Kidney (tissue), 22 donors: Measurements from ENCODE around the gene MGME1. TPM values are rescaled to one million over a fixed set of nuclear protein-coding genes. Genes with fewer than 3 reads are reported as not detected.

ENCODE experiments used
- DNase-seq, 5 donors: peaks; one replicate each; pipeline ENCODE4 v3.0.0-alpha.2; 2013 to 2020
- FAIRE-seq: peaks from 2 replicates; lab custom pipeline; 2012; peaks lifted over from hg19 to GRCh38; lab: Jason Lieb, UNC
- H3K27ac ChIP-seq, 2 donors: one replicate each; pipeline ENCODE4 v1.7.0; 2013; ENCODE audit warnings: low read depth in 2 of 2, low read length in 2 of 2, inconsistent platforms in 1 of 2
- H3K27me3 ChIP-seq: one replicate; pipeline ENCODE4 v1.7.1; 2013; ENCODE audit warnings: low read length, inconsistent platforms; ENCODE audit not compliant: control insufficient read depth, insufficient read depth
- H3K36me3 ChIP-seq, 3 donors: one replicate each; pipeline versions ENCODE4 v1.7.0 to v1.7.1; 2013; ENCODE audit warnings: low read length in 3 of 3, control low read depth in 1 of 3, inconsistent platforms in 1 of 3; ENCODE audit not compliant: insufficient read depth in 3 of 3, control insufficient read depth in 2 of 3
- H3K4me1 ChIP-seq, 3 donors: one replicate each; pipeline versions ENCODE4 v1.7.0 to v1.7.1; 2013; ENCODE audit warnings: low read length in 3 of 3, inconsistent platforms in 1 of 3, low read depth in 1 of 3; ENCODE audit not compliant: control insufficient read depth in 2 of 3, insufficient read depth in 2 of 3
- H3K4me3 ChIP-seq, 3 donors: one replicate each; pipeline versions ENCODE4 v1.7.0 to v1.8.1; 2013; ENCODE audit warnings: low read length in 3 of 3, control low read depth in 1 of 3, inconsistent platforms in 1 of 3
- H3K9ac ChIP-seq, 3 donors: one replicate each; pipeline versions ENCODE4 v1.7.0 to v1.7.1; 2013; ENCODE audit warnings: low read length in 3 of 3, control low read depth in 1 of 3, inconsistent platforms in 1 of 3
- H3K9me3 ChIP-seq, 3 donors: one replicate each; pipeline versions ENCODE4 v1.7.0 to v1.7.1; 2013; ENCODE audit warnings: low read length in 3 of 3, control low read depth in 1 of 3, inconsistent platforms in 1 of 3; ENCODE audit not compliant: control insufficient read depth in 2 of 3, insufficient read depth in 1 of 3
- intact Hi-C: fragments of 100-400 bp; cut with DNase I; formaldehyde crosslinking; loops from one replicate; pipeline ENCODE4 v1.11.1; 2022
- long read RNA-seq, 10 donors: library from polyadenylated mRNA in 1 of 10; unstranded in 1 of 10; transcript quantifications; one replicate each; pipeline ENCODE4 v2.0.0 and lab custom pipeline, GENCODE V29; 2021 to 2026
- polyA plus RNA-seq: library from polyadenylated mRNA; stranded (reverse); fragments of 350-450 nt; fragmentation: Illumina TruSeq; extraction: RNeasy Lipid Tissue Mini Kit (QIAGEN cat#74804); gene quantifications from one replicate; pipeline ENCODE4 v1.2.3, GENCODE V29; 2014; ENCODE audit warnings: low read depth, low replicate concordance; ENCODE audit not compliant: insufficient read depth
- total RNA-seq: library from RNA; stranded (reverse); fragmentation: NEBNext Ultra II Directional; extraction: Animal tissue kit (Norgen Biotek cat#: 25700); gene quantifications from one replicate; pipeline ENCODE4 v1.2.1, GENCODE V29; 2021
- TF ChIP-seq, protein P1 (sequence below): IDR thresholded peaks from 3 replicates; pipeline ENCODE4 v1.5.1; 2012; ENCODE audit warnings: mild to moderate bottlenecking, moderate library complexity, borderline replicate concordance; ENCODE audit not compliant: insufficient read depth; ENCODE audit errors: extremely low read depth
- donor health status: control.
- donor health status: control.
- donor health status: control.
- donor health status: control.
- donor health status: control.
- donor health status: DM: yes; HTN: yes; CAD: no.
- donor health status: Normal renal cell carcinoma (clear cell type).

MGME1 gene, protein sequence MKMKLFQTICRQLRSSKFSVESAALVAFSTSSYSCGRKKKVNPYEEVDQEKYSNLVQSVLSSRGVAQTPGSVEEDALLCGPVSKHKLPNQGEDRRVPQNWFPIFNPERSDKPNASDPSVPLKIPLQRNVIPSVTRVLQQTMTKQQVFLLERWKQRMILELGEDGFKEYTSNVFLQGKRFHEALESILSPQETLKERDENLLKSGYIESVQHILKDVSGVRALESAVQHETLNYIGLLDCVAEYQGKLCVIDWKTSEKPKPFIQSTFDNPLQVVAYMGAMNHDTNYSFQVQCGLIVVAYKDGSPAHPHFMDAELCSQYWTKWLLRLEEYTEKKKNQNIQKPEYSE
- total RNA-seq, result 15.5 TPM
- 16.7 TPM for polyA plus RNA-seq
- long read RNA-seq, donor 1, partial matches to known transcripts, result 0 of 4 reads
- long read RNA-seq, donor 1, other reads (novel, unspliced or antisense), result 0 of 4 reads
- long read RNA-seq, donor 2, partial matches to known transcripts, result 0 of 4 reads
- long read RNA-seq, donor 2, other reads (novel, unspliced or antisense), result 0 of 4 reads
- long read RNA-seq, donor 3, partial matches to known transcripts, result 0 of 3 reads
- long read RNA-seq, donor 3, other reads (novel, unspliced or antisense), result 0 of 3 reads
- long read RNA-seq, donor 4, transcript MGME1-203 (5 exons, 2,336 nt), result major isoform, 6 of 6 reads
- long read RNA-seq, donor 4, partial matches to known transcripts, result 0 of 6 reads
- long read RNA-seq, donor 4, other reads (novel, unspliced or antisense), result 0 of 6 reads
- long read RNA-seq, donor 5, partial matches to known transcripts, result 0 of 1 reads
- long read RNA-seq, donor 5, other reads (novel, unspliced or antisense), result 0 of 1 reads
- long read RNA-seq, donor 6, transcript MGME1-203 (5 exons, 2,336 nt), result major isoform, 5 of 5 reads
- long read RNA-seq, donor 6, partial matches to known transcripts, result 0 of 5 reads
- long read RNA-seq, donor 6, other reads (novel, unspliced or antisense), result 0 of 5 reads
- long read RNA-seq, donor 7, partial matches to known transcripts, result 2 of 4 reads
- long read RNA-seq, donor 7, other reads (novel, unspliced or antisense), result 2 of 4 reads
- long read RNA-seq, donor 8, result 0 reads
- long read RNA-seq, donor 9, result 0 reads
- long read RNA-seq, donor 10, transcript MGME1-203 (5 exons, 2,336 nt), result major isoform, 5 of 6 reads
- long read RNA-seq, donor 10, partial matches to known transcripts, result 0 of 6 reads
- long read RNA-seq, donor 10, other reads (novel, unspliced or antisense), result 0 of 6 reads

DNA sequence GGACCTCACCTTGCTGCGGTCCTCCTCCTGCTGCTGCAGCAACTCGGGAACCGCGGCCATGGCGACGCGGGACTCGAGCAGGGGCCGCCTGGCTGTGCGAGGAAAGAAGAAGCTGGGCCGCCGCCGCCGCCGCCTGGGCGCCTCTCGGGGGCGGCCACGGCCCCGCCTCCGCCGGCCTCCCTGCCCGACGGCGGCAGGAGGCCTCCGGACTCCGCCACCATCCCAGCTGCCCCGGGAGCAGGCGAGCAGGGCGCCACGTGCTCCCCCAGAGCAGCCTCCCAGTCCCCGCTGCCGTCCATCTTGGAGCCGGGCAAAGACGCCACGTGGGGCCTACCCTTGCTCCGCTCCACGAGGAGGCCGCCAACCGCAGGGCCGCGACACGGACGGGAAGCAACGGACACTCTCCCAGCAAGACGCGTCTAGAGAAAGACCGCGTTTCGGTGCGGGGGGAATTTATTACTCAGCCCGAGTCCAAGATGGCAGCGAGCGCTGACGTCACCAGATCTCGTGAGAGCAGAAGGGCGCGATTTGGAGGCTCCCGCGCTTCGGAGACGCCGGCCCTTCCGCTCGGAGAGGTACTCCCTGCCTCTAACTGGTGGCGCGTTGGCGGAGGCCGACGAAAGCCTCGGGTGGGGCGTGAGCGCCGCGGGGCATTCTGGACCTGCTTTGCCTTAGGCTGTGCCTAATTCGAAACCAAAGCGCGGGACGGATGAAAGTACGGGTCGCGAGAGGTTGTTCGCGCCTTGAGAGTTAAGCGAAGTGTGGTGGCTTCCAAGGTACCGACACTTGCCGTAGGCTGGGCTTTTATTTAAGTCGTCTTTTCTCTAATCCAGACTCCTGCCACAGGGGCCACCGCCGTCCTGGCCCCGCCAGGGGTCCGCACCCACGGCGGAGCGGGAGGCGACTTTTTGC is at the start of gene MGME1, which contains the start of gene SNX5:
Gene MGME1, plus strand, starts transcription at position 653 of the 912 bp plus-strand sequence. CDS start 842 bp downstream, outside the sequence.
Gene SNX5, minus strand, starts transcription at position 429 of the 912 bp plus-strand sequence. Its CDS starts 369 bp downstream, at position 60.
- Histone ChIP-seq H3K9ac (peak within 1 kb of the TSS; percentile 74 to 96 (median 88)), H3K9me3 (no peaks in the 10 kb centered on the region), H3K4me3 (peak within 1 kb of the TSS; percentile 74 to 98 (median 95)), H3K36me3 (no peaks in the 10 kb centered on the region), H3K27ac (peak within 1 kb of the TSS; percentile 99), H3K4me1 (peaks cover 0 to 38% (median 22%) of the 10 kb centered on the region in 3 donors), H3K27me3 (no peaks in the 10 kb centered on the region)
- FAIRE-seq (peak; percentile 19), DNase-seq (peak; percentile 99 to 100 (median 100))
- intact Hi-C loops, result no loop called here
- TF ChIP-seq, protein P1, sequence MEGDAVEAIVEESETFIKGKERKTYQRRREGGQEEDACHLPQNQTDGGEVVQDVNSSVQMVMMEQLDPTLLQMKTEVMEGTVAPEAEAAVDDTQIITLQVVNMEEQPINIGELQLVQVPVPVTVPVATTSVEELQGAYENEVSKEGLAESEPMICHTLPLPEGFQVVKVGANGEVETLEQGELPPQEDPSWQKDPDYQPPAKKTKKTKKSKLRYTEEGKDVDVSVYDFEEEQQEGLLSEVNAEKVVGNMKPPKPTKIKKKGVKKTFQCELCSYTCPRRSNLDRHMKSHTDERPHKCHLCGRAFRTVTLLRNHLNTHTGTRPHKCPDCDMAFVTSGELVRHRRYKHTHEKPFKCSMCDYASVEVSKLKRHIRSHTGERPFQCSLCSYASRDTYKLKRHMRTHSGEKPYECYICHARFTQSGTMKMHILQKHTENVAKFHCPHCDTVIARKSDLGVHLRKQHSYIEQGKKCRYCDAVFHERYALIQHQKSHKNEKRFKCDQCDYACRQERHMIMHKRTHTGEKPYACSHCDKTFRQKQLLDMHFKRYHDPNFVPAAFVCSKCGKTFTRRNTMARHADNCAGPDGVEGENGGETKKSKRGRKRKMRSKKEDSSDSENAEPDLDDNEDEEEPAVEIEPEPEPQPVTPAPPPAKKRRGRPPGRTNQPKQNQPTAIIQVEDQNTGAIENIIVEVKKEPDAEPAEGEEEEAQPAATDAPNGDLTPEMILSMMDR, result no peak

DNA sequence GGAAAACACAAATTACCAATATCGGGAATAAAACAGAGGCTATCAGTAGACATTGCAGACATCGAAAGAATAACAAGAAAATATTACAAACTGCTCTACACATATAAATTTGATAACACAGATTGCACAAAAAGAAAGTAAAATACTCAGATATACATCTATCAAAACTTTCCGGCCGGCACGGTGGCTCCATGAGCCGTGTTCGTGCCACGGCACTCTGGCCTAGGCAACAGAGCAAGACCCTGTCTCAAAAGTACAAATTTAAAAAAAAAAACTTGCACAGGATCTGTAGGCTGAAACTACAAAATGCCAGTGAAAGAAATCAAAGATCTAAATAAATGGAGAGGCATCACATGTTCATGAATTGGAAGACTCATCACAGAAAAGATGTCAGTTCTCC is 49.7 kb upstream of the MGME1 start:
- TF ChIP-seq, protein P1, result no peak

DNA sequence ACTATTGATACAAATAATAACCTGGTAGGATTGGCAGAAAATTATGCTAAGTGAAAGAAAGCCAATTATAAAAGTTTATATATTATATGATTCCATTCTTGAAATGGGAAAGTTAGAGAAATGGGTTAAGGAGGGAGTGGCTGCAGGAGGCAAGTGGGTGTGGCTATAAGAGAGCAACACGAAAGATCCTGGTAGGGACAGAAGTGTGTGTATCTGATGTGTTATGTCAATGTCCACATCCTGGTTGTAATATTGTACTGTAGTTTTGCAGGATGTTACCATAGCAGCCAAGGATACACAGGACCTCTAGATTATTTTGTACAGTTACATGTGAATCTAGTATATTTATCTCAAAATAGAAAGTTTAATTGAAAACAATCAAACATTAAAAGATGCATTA is 47.0 kb upstream of the MGME1 start:
- DNase-seq (no peak), FAIRE-seq (no peak)
- H3K36me3 ChIP-seq, result no peaks in the 10 kb centered on the region
- no peaks in the 10 kb centered on the region for H3K9me3 ChIP-seq
- no peaks in the 10 kb centered on the region for H3K27me3 ChIP-seq
- H3K4me3 ChIP-seq, result no peak overlapping the region
- no peaks in the 10 kb centered on the region for H3K4me1 ChIP-seq
- TF ChIP-seq, protein P1, result no peak
- H3K9ac ChIP-seq, result no peak overlapping the region
- H3K27ac ChIP-seq, result no peak overlapping the region
- intact Hi-C loops, result no loop called here

More for the DNA sequence above, 49.7 kb upstream of the MGME1 start:
- Histone ChIP-seq H3K9ac (no peak overlapping the region), H3K4me1 (no peaks in the 10 kb centered on the region), H3K27me3 (no peaks in the 10 kb centered on the region), H3K9me3 (no peaks in the 10 kb centered on the region), H3K4me3 (no peak overlapping the region), H3K27ac (no peak overlapping the region), H3K36me3 (no peaks in the 10 kb centered on the region)
- intact Hi-C loops, result no loop called here
- no peak for FAIRE-seq
- DNase-seq, result no peak
